ENCODE results near the gene ST6GALNAC5. TPM values are rescaled to one million over a fixed set of nuclear protein-coding genes. Genes with fewer than 3 reads are reported as not detected.
"Not testable (repeated sequence)": the region's sequence is repeated elsewhere in the genome, so short reads cannot be mapped to it uniquely, and the experiment has no call there.

Gene ST6GALNAC5
- polyA plus RNA-seq, 3 donors, result not detected

DNA sequence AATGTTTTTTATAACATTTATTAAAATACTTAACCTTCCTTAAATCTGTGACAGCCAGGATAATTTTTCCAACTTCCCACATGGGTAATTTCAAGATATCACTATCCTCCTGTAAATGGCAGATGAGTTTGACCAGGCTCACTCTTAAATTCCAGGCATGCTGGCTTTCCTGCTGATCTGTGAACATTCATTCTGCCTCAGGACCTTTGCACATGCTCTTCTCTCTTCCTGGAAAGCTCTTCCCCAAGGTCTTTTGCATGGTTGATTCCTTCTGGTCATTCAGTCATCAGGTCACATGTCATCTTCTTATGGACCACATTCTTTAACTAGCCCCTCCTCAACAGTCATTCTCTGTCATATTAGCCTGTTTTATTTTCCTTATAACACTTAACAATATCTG, 5.7 kb downstream of the ST6GALNAC5 start:
- no peak for DNase-seq
- peaks cover 0 to 1% of the 10 kb centered on the region in 2 donors for H3K36me3 Mint-ChIP-seq
- H4K20me1 ChIP-seq (ENCODE audit: insufficient read depth, low read length), result no peaks in the 10 kb centered on the region
- peaks cover 31 to 40% (median 39%) of the 10 kb centered on the region in 3 donors for H3K27me3 Mint-ChIP-seq (ENCODE audit: low read depth in 3 of 3)
- H3K9me3 Mint-ChIP-seq, result peaks cover 0 to 14% (median 6%) of the 10 kb centered on the region in 7 donors
- no peaks in the 10 kb centered on the region for H3K79me2 ChIP-seq (ENCODE audit: insufficient read depth, low read length)
- no peak overlapping the region for H3K27ac Mint-ChIP-seq
- peaks cover 10 to 11% of the 10 kb centered on the region in 2 donors for H3K4me1 ChIP-seq (ENCODE audit: control insufficient read depth in 1 of 2, insufficient read depth in 2 of 2, low read length in 2 of 2)
- H3K9me3 ChIP-seq (replicated peaks in 1 of 2; ENCODE audit: control insufficient read depth in 1 of 2, insufficient read depth in 1 of 2, low read length in 2 of 2), result no peaks in the 10 kb centered on the region
- no peak overlapping the region for H3K4me2 ChIP-seq (replicated peaks; ENCODE audit: extremely low read depth, low read length, poor library complexity, severe bottlenecking)
- no peak for TF ChIP-seq CTCF (IDR thresholded peaks at IDR 0.05)
- H3K27ac ChIP-seq (ENCODE audit: low read depth in 1 of 2, low read length in 2 of 2), result no peak overlapping the region
- no peak overlapping the region for H3K4me3 Mint-ChIP-seq
- H3K4me1 Mint-ChIP-seq, result peaks cover 13% of the 10 kb centered on the region
- no peak overlapping the region for H3K4me3 ChIP-seq (replicated peaks in 1 of 3; ENCODE audit: low read depth in 2 of 3, low read length in 3 of 3)
- no peak overlapping the region for H2AFZ ChIP-seq (ENCODE audit: insufficient read depth, low read depth, low read length, poor library complexity, severe bottlenecking)
- peaks cover 32 to 36% of the 10 kb centered on the region in 2 donors for H3K27me3 ChIP-seq (ENCODE audit: control insufficient read depth in 2 of 2, insufficient read depth in 2 of 2, low read length in 2 of 2)
- H3K36me3 ChIP-seq (replicated peaks in 1 of 2; ENCODE audit: control insufficient read depth in 1 of 2, insufficient read depth in 2 of 2, low read length in 2 of 2), result no peaks in the 10 kb centered on the region
- intact Hi-C loops (cut with micrococcal nuclease), result no loop called here
- no peak overlapping the region for H3K9ac ChIP-seq (ENCODE audit: insufficient read depth, low read length, poor library complexity, severe bottlenecking)

GRCh38 chr1:76876655-76877395, 9.5 kb downstream of the ST6GALNAC5 start:
- no peak overlapping the region for H3K4me2 ChIP-seq (replicated peaks; ENCODE audit: extremely low read depth, low read length, poor library complexity, severe bottlenecking)
- H3K4me3 ChIP-seq (replicated peaks in 1 of 3; ENCODE audit: low read depth in 2 of 3, low read length in 3 of 3), result no peak overlapping the region
- WGBS (ENCODE audit: insufficient coverage), result 96% methylated on average over 8 of the region's 8 CpGs
- no peak for DNase-seq
- H2AFZ ChIP-seq (ENCODE audit: insufficient read depth, low read depth, low read length, poor library complexity, severe bottlenecking), result no peak overlapping the region
- Mint-ChIP-seq H3K27me3 (ENCODE audit: low read depth in 3 of 3) (peaks cover 2 to 8% (median 5%) of the 10 kb centered on the region in 3 donors), H3K4me1 (no peaks in the 10 kb centered on the region), H3K9me3 (peaks cover 0 to 14% (median 3%) of the 10 kb centered on the region in 7 donors), H3K4me3 (no peak overlapping the region), H3K36me3 (no peaks in the 10 kb centered on the region), H3K27ac (no peak overlapping the region)
- no peaks in the 10 kb centered on the region for H3K79me2 ChIP-seq (ENCODE audit: insufficient read depth, low read length)
- peaks cover 0 to 3% of the 10 kb centered on the region in 2 donors for H3K27me3 ChIP-seq (ENCODE audit: control insufficient read depth in 2 of 2, insufficient read depth in 2 of 2, low read length in 2 of 2)
- no peak for TF ChIP-seq CTCF (IDR thresholded peaks at IDR 0.05)
- H3K36me3 ChIP-seq (replicated peaks in 1 of 2; ENCODE audit: control insufficient read depth in 1 of 2, insufficient read depth in 2 of 2, low read length in 2 of 2), result no peaks in the 10 kb centered on the region
- no peak overlapping the region for H3K27ac ChIP-seq (ENCODE audit: low read depth in 1 of 2, low read length in 2 of 2)
- H3K9ac ChIP-seq (ENCODE audit: insufficient read depth, low read length, poor library complexity, severe bottlenecking), result no peak overlapping the region
- no peaks in the 10 kb centered on the region for H4K20me1 ChIP-seq (ENCODE audit: insufficient read depth, low read length)
- no peaks in the 10 kb centered on the region for H3K4me1 ChIP-seq (ENCODE audit: control insufficient read depth in 1 of 2, insufficient read depth in 2 of 2, low read length in 2 of 2)
- intact Hi-C loops (cut with micrococcal nuclease), result no loop called here
- H3K9me3 ChIP-seq (replicated peaks in 1 of 2; ENCODE audit: control insufficient read depth in 1 of 2, insufficient read depth in 1 of 2, low read length in 2 of 2), result no peaks in the 10 kb centered on the region

DNA sequence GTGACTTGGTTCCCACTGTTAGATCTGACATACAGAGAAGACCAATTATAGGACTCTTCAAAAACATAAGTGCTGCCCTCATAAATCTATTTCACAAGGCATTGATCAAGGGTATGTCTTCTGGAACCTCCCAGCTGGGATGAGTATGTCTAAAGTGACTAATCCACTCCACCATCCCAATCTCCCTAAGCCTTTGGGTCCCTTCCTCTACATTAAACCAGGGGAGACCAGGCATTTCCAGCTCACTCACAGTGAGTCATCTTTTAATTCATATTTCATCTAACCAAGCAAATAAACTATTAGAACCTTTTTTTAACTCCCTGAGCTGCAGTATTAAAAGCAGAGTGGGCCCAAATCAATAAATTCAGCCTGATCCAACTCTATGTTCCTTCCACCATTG, 11.7 kb downstream of the ST6GALNAC5 start:
- H3K4me2 ChIP-seq (replicated peaks; ENCODE audit: extremely low read depth, low read length, poor library complexity, severe bottlenecking); H3K9ac ChIP-seq (ENCODE audit: insufficient read depth, low read length, poor library complexity, severe bottlenecking); H3K79me2 ChIP-seq (ENCODE audit: insufficient read depth, low read length); H4K20me1 ChIP-seq (ENCODE audit: insufficient read depth, low read length); H3K4me3 ChIP-seq (replicated peaks in 1 of 3; ENCODE audit: low read depth in 2 of 3, low read length in 3 of 3); H2AFZ ChIP-seq (ENCODE audit: insufficient read depth, low read depth, low read length, poor library complexity, severe bottlenecking); H3K4me1 ChIP-seq (ENCODE audit: control insufficient read depth in 1 of 2, insufficient read depth in 2 of 2, low read length in 2 of 2); DNase-seq; H3K4me3 Mint-ChIP-seq; H3K27ac ChIP-seq (ENCODE audit: low read depth in 1 of 2, low read length in 2 of 2); H3K9me3 ChIP-seq (replicated peaks in 1 of 2; ENCODE audit: control insufficient read depth in 1 of 2, insufficient read depth in 1 of 2, low read length in 2 of 2); H3K27me3 ChIP-seq (ENCODE audit: control insufficient read depth in 2 of 2, insufficient read depth in 2 of 2, low read length in 2 of 2); H3K36me3 ChIP-seq (replicated peaks in 1 of 2; ENCODE audit: control insufficient read depth in 1 of 2, insufficient read depth in 2 of 2, low read length in 2 of 2); H3K27me3 Mint-ChIP-seq (ENCODE audit: low read depth in 3 of 3); H3K27ac Mint-ChIP-seq; H3K4me1 Mint-ChIP-seq; intact Hi-C loops (cut with micrococcal nuclease); H3K36me3 Mint-ChIP-seq: not testable (repeated sequence)
- H3K9me3 Mint-ChIP-seq, result peaks cover 0 to 14% (median 3%) of the 10 kb centered on the region in 7 donors
